Spleen (tissue), 11 donors: ENCODE results near the gene STAC3. TPM values are rescaled to one million over a fixed set of nuclear protein-coding genes. Genes with fewer than 3 reads are reported as not detected.

Experiments
- DNase-seq: peaks from one replicate; pipeline ENCODE4 v3.0.0-alpha.2; 2020
- H3K27ac ChIP-seq, 8 donors: fragments of 200-600 bp; sonication (generic) in 7 of 8; 1 replicate in 4 of 8; 2 replicates in 4 of 8; pipeline versions ENCODE4 v1.5.0 to v1.8.0; 2016 to 2021; ENCODE audit warnings: inconsistent platforms in 4 of 8, mild to moderate bottlenecking in 4 of 8, moderate library complexity in 1 of 8
- H3K27me3 ChIP-seq, 7 donors: fragments of 200-600 bp; sonication (generic) in 6 of 7; replicated peaks in 1 of 7; 1 replicate in 4 of 7; 2 replicates in 3 of 7; pipeline versions ENCODE4 v1.5.0 to v1.8.0; 2016 to 2021; ENCODE audit warnings: inconsistent platforms in 3 of 7, mild to moderate bottlenecking in 1 of 7
- H3K36me3 ChIP-seq, 6 donors: fragments of 200-600 bp; sonication (generic) in 5 of 6; 1 replicate in 4 of 6; 2 replicates in 2 of 6; pipeline versions ENCODE4 v1.5.0 to v1.8.0; 2016 to 2021; ENCODE audit warnings: inconsistent platforms in 2 of 6
- H3K4me1 ChIP-seq, 6 donors: fragments of 200-600 bp; sonication (generic) in 5 of 6; 1 replicate in 3 of 6; 2 replicates in 3 of 6; pipeline versions ENCODE4 v1.5.0 to v1.8.0; 2016 to 2021; ENCODE audit warnings: inconsistent platforms in 3 of 6
- H3K4me3 ChIP-seq, 8 donors: fragments of 200-600 bp; sonication (generic) in 7 of 8; 1 replicate in 4 of 8; 2 replicates in 4 of 8; pipeline versions ENCODE4 v1.5.0 to v1.8.0; 2016 to 2021; ENCODE audit warnings: inconsistent platforms in 4 of 8, mild to moderate bottlenecking in 4 of 8, moderate library complexity in 2 of 8
- H3K9me3 ChIP-seq, 8 donors: fragments of 200-600 bp; sonication (generic) in 7 of 8; 1 replicate in 4 of 8; 2 replicates in 4 of 8; pipeline versions ENCODE4 v1.5.0 to v1.8.0; 2016 to 2021; ENCODE audit warnings: inconsistent platforms in 4 of 8
- POLR2A ChIP-seq, 3 donors: fragments of 450-650 bp; IDR thresholded peaks; one replicate each; pipeline ENCODE4 v1.5.1; 2017; ENCODE audit warnings: antibody characterized with exemption in 3 of 3, mild to moderate bottlenecking in 1 of 3
- POLR2AphosphoS5 ChIP-seq, 3 donors: sonication (generic); formaldehyde crosslinking; IDR thresholded peaks; one replicate each; pipeline ENCODE4 v1.5.1; 2017; ENCODE audit warnings: antibody characterized with exemption in 3 of 3
- WGBS, 5 donors: extraction: QIAGEN DNeasy Blood & Tissue Kit in 3 of 5; methylation state at CpG; one replicate each; pipeline versions ENCODE4 v1.1.5 to v1.1.7; 2013 to 2018; 5-methylcytosine and 5-hydroxymethylcytosine counted together
- intact Hi-C: fragments of 100-400 bp; cut with DNase I; formaldehyde crosslinking; loops from one replicate; pipeline ENCODE4 v1.15.0; 2023; ENCODE audit warnings: low total_unique reads
- polyA plus RNA-seq, 3 donors: library from polyadenylated mRNA; stranded (reverse); fragments of 200-250 nt; gene quantifications; one replicate each; pipeline ENCODE4 v1.2.1, GENCODE V29; 2013
- total RNA-seq, 7 donors: library from RNA; depleted of rRNA in 3 of 7; stranded (reverse); fragments of >200 nt in 3 of 7; fragmentation: NEBNext Ultra II Directional in 4 of 7; extraction: Animal tissue kit (Norgen Biotek cat#: 25700) in 4 of 7; gene quantifications; one replicate each; pipeline versions ENCODE4 v1.1.0 to v1.2.1, GENCODE V29; 2016 to 2021
- TF ChIP-seq, protein P1 (sequence below), 11 experiments: fragments of 200-600 bp in 7 of 11; fragments of 450-650 bp in 4 of 11; sonication (generic) in 4 of 11; IDR thresholded peaks in 8 of 11; conservative IDR thresholded peaks in 3 of 11; 1 replicate in 7 of 11; 2 replicates in 4 of 11; pipeline versions ENCODE4 v1.4.0 to v1.8.0; 2016 to 2021; ENCODE audit warnings: antibody characterized with exemption in 11 of 11, inconsistent platforms in 4 of 11, mild to moderate bottlenecking in 1 of 11
- donor health status: healthy with polysubstance abuse.
- donor health status: DM: no; HTN: no; CAD: no; lungs with moderate emphysema.
- donor health status: DM: no; HTN: no; CAD: no.
- donor health status: Bipolar disorder and iron deficiency.
- donor health status: healthy.
- donor health status: DM: no; HTN: no; CAD: no.
- donor health status: DM: yes; HTN: yes; CAD: no.

STAC3 gene
- total and polyA plus RNA-seq, 10 donors: 3.4 to 16.4 (median 8.6) TPM

DNA sequence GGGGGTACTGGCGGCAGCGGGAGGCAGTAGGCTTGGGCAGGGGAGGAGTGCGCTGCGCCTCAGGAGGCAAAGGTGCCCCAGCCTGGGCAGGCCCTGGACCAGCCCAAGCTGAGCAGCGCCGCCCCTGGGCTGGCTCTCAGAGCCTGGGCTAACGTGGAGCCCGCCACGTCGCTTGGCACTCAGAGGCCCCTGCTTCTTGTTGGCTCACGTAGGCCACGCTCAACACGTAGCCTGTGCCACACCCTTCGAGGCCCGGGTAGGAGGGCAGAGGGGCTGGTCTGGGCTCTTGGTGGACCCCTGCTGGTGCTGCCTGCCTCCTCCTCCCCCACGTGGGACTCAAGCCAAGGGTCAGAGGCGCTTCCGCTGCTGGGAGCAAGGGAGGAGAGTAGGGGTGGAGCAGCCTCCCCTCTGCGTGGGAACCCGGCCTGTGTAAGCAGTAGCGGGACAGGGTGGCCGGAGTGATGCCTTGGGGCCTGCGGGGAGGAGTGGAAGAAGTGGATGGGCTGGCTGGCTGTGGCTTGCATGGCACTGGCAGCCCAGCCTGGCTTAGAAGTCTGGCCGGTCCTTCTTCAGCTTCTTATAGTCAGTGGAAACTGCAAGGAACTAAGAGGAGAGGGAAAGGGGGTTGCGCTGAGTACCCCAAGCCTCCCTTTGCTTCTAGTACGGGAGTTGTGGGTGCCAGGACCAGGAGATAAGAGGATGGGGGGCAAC, 15.8 kb downstream of the STAC3 start:
- Histone ChIP-seq H3K36me3 (peaks cover 0 to 48% (median 32%) of the 10 kb centered on the region in 6 donors), H3K4me1 (peaks cover 48 to 100% (median 87%) of the 10 kb centered on the region in 6 donors), H3K27me3 (peaks cover 0 to 52% (median 41%) of the 10 kb centered on the region in 7 donors), H3K27ac (peak overlapping the region; percentile 48 to 88 (median 78)), H3K9me3 (no peaks in the 10 kb centered on the region), H3K4me3 (peak overlapping the region in 4 of 8 donors; percentile 31 to 61 (median 37))
- peak; percentile 76 to 88 (median 82) for TF ChIP-seq POLR2AphosphoS5 (IDR thresholded peaks at IDR 0.05)
- no peak for TF ChIP-seq POLR2A (IDR thresholded peaks at IDR 0.05)
- peak; percentile 86 for DNase-seq
- 62 to 79% (median 72%) methylated on average over 20 to 26 of the region's 26 CpGs for WGBS, 5 donors
- intact Hi-C loops: no loop called here

DNA sequence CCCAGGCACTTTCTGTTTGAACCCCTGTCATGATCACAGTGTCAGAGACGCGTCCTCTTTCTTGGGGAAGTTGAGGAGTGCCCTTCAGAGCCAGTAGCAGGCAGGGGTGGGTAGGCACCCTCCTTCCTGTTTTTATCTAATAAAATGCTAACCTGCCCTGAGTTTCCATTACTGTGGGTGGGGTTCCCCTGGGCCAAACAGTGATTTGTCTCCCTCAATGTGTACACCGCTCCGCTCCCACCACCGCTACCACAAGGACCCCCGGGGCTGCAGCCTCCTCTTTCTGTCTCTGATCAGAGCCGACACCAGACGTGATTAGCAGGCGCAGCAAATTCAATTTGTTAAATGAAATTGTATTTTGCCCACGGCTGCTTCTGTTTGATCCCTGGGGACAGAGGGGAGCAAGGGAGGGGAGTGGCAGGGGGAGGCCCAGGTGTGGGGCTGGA, 16.4 kb downstream of the STAC3 start:
- TF ChIP-seq POLR2A (IDR thresholded peaks at IDR 0.05): no peak
- no peak for TF ChIP-seq POLR2AphosphoS5 (IDR thresholded peaks at IDR 0.05)
- TF ChIP-seq, protein P1, sequence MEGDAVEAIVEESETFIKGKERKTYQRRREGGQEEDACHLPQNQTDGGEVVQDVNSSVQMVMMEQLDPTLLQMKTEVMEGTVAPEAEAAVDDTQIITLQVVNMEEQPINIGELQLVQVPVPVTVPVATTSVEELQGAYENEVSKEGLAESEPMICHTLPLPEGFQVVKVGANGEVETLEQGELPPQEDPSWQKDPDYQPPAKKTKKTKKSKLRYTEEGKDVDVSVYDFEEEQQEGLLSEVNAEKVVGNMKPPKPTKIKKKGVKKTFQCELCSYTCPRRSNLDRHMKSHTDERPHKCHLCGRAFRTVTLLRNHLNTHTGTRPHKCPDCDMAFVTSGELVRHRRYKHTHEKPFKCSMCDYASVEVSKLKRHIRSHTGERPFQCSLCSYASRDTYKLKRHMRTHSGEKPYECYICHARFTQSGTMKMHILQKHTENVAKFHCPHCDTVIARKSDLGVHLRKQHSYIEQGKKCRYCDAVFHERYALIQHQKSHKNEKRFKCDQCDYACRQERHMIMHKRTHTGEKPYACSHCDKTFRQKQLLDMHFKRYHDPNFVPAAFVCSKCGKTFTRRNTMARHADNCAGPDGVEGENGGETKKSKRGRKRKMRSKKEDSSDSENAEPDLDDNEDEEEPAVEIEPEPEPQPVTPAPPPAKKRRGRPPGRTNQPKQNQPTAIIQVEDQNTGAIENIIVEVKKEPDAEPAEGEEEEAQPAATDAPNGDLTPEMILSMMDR (IDR thresholded peaks at IDR 0.05 in 8 of 11, conservative IDR thresholded peaks at IDR 0.05 in 3 of 11): no peak
- Histone ChIP-seq H3K4me3 (peak overlapping the region in 1 of 8 donors; percentile 61), H3K27ac (peak overlapping the region; percentile 48 to 88 (median 78)), H3K9me3 (no peaks in the 10 kb centered on the region), H3K27me3 (peaks cover 0 to 46% (median 35%) of the 10 kb centered on the region in 7 donors), H3K36me3 (peaks cover 0 to 48% (median 32%) of the 10 kb centered on the region in 6 donors), H3K4me1 (peaks cover 45 to 100% (median 86%) of the 10 kb centered on the region in 6 donors)
- WGBS, 5 donors: 51 to 76% (median 74%) methylated on average over 10 of the region's 10 CpGs
- intact Hi-C loops: no loop called here
- DNase-seq: peak; percentile 81

DNA sequence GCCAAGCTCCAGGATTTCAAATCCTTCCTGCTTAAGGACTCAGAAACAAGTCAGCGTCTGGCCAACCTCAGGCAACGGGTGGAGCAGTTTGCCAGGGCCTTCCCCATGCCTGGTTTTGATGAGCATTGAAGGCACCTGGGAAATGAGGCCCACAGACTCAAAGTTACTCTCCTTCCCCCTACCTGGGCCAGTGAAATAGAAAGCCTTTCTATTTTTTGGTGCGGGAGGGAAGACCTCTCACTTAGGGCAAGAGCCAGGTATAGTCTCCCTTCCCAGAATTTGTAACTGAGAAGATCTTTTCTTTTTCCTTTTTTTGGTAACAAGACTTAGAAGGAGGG, 16.8 kb downstream of the STAC3 start:
- Histone ChIP-seq H3K27me3 (peaks cover 0 to 42% (median 31%) of the 10 kb centered on the region in 7 donors), H3K4me1 (peaks cover 41 to 100% (median 85%) of the 10 kb centered on the region in 6 donors), H3K27ac (peak overlapping the region; percentile 48 to 88 (median 78)), H3K4me3 (no peak overlapping the region), H3K36me3 (peaks cover 0 to 48% (median 32%) of the 10 kb centered on the region in 6 donors), H3K9me3 (no peaks in the 10 kb centered on the region)
- TF ChIP-seq POLR2A (IDR thresholded peaks at IDR 0.05) (no peak), POLR2AphosphoS5 (IDR thresholded peaks at IDR 0.05) (no peak)
- TF ChIP-seq, protein P1 (IDR thresholded peaks at IDR 0.05 in 8 of 11, conservative IDR thresholded peaks at IDR 0.05 in 3 of 11): no peak
- WGBS, 5 donors: 65 to 81% (median 75%) methylated on average over 3 of the region's 3 CpGs
- intact Hi-C loops: no loop called here
- DNase-seq: peak; percentile 54

DNA sequence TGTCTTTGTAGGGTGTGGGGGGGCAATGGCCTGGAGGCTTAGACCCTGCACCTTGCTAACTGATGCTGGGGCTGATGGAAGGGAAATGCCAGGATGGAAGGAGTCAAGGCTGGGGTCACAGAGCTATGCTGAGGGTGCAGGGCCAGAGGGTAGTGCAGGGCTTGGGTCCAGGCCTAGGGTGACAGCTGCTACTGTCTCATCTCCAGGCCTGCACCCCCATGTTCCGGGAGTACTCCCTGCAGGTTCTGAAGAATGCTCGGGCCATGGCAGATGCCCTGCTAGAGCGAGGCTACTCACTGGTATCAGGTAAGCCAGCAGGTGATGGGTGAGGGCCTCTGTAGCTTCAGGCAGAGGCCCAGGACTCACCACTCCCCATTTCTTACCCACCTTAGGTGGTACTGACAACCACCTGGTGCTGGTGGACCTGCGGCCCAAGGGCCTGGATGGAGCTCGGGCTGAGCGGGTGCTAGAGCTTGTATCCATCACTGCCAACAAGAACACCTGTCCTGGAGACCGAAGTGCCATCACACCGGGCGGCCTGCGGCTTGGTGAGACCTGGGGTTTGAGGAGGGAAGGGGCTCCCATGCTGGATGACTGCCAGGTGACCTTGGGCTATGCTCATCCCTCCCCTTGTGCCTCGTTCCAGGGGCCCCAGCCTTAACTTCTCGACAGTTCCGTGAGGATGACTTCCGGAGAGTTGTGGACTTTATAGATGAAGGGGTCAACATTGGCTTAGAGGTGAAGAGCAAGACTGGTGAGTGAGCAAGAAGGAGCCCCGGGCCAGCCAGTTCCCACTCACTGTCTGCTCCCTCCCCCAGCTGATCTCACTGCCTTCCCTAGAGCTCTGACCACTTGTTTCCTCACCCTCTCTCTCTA, 17.4 kb downstream of the STAC3 start:
- peak; percentile 75 for DNase-seq
- intact Hi-C loops: no loop called here
- WGBS, 5 donors: 85 to 92% (median 89%) methylated on average over 13 to 15 of the region's 15 CpGs
- Histone ChIP-seq H3K36me3 (peaks cover 0 to 48% (median 32%) of the 10 kb centered on the region in 6 donors), H3K27ac (peak overlapping the region; percentile 48 to 88 (median 78)), H3K4me3 (no peak overlapping the region), H3K9me3 (no peaks in the 10 kb centered on the region), H3K27me3 (peaks cover 0 to 36% (median 26%) of the 10 kb centered on the region in 7 donors), H3K4me1 (peaks cover 35 to 100% (median 85%) of the 10 kb centered on the region in 6 donors)
- no peak for TF ChIP-seq POLR2A (IDR thresholded peaks at IDR 0.05)
- TF ChIP-seq, protein P1 (IDR thresholded peaks at IDR 0.05 in 8 of 11, conservative IDR thresholded peaks at IDR 0.05 in 3 of 11): no peak
- TF ChIP-seq POLR2AphosphoS5 (IDR thresholded peaks at IDR 0.05): no peak
